NAMALWA (cell line): ENCODE data around the gene DLG2.
A peak's percentile ranks its signal among the peaks of the same experiment; 100 is the strongest.
"Not testable (repeated sequence)": the region's sequence is repeated elsewhere in the genome, so short reads cannot be mapped to it uniquely, and the experiment has no call there.

ENCODE experiments used
- DNase-seq: peaks from one replicate; pipeline ENCODE4 v3.0.0-alpha.2; 2015; ENCODE audit warnings: low spot score

The DLG2 gene

DNA sequence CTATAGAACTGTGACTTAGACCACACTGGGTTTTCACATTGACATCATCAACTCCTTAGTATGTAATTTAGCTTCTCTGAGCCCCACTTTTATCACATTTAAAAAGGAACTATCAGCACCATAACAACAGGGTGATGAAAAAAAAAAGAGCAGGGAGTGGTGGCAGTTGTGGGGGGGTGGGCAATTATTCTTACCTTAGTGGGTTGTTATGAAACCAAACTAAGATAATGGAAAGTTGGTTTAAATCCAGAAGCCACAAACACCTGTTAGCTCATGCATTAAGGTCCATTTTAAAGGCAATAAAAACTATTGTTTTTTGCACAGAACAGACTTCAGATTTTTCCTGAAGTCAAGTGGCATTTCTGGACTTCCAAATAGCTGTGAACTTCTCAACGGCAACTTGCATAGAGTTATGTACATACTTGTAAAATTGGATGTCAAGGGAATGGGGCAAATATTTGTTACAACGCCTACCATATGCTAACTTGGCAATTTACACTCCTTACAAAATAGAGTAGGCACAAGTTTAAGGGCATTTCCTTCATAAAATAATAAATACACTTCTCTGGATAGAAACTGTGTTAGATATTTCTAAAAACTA is 793.6 kb downstream of the DLG2 start:
- no peak for DNase-seq

DNA sequence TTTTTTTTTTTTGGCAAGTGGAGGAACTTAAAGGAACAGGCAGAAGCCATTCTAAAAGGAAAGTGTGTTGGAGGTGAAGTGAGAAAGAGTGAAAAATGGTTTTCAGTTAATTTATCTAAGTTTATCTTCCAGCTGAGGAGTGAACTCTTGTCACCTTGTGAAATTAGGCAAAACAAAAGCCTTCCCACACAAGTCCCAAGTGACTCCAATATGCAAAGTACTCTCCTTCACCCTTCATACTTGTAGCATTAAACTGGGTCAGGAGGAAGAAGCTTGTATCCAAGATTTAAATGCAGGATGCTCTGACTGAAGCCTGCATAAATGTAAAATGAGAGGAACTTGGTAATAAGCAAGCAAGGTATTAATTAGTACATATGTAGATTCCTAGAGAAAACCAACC is 796.8 kb downstream of the DLG2 start:
- DNase-seq: no peak

DNA sequence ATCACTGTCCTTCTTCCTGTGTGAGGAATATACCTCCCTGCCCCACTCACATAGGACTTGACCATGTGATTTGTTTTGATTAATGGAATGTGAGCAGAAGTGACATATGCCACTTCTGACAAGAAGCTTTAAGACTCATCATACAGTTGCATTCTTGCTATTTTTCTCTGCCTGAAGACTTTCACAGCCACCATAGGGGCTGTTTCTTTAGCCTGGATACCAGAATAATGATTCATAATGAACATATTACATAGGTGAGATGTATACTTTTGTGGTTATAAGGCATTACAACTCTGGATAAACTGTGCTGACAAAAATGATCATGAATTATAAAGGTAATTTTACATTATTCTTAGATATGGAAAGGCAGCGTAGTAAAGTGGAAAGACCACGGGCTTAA is 798.0 kb downstream of the DLG2 start:
- no peak for DNase-seq

DNA sequence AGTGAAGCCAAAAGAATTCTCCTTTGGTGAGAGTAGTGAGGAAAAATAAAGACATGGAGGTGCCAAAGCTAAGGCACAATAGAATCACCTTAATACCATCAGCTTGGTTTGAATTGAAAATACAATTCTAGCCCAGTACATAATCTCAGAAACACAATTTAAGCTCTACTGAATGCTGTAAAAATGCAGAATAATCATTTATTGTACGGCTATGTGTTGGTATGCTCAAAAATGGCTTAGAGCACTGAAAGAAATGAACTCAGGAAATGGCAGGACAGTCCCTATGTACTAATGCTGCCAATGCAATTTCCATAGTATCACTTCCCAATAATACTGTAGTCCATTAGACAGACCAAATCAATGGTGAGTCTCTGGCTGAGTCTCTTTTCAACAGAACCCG is 798.5 kb downstream of the DLG2 start:
- no peak for DNase-seq

DNA sequence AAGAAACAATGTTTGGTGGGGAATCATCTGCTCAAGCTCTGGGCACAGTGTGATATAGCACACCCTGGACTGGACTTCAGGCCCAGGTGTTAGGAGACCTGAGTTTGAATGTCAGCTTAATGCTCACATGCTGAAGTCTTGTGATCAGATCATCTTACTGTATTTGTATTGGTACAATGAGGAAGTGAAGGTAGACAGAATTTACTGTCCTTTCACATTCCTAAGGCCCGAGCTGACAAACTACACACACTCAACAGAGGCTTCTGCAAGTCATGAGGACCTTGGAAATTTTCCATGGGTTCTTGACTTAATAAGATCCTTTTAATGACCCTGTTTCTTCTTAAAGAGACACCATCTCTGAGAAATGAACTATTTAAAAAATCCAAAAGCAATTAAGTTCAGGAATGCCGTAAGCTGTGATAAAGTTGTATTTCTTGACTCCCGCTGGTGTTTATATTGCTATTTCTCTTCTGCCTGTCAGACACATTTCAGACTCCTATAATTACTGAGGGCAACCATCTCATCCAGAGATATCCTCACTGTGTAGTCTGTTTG is 802.0 kb downstream of the DLG2 start:
- DNase-seq: no peak

DNA sequence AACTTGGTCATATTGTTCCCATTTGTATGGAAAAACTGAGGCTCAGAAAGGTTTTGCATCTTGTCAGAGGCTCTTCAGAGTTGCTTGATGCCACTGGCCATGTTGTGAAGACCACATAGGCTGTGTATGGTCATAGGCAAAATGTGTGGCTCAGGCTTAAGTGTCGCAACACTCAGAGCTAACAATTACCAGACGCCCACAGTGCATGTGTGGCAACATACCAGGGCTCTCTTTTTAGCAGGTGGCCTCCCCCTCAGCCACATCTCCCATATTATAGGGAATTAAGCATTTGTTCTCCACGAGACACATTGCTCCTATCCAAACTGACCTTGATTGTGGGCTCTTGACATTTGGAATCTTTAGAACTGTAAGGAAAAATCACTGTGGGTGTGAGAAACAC is 802.5 kb downstream of the DLG2 start:
- DNase-seq: no peak

DNA sequence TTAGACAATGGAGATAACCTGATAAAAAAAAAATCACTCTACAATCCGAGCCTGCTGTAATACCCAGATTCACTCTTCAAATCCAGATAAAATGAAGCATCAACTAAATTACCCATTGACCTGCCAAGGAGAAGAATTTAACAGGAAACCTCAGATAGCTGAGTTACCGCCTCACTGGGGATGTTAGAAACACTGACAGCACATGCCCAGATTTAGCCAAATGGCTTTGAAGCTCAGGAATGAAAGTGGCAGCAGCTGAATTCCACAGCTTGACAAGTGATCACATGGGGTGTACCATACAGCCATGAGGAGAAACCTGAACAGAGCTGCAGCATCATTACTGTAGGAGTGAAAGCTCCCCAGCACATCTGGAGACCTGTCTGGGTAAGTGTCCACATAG is 807.6 kb downstream of the DLG2 start:
- no peak for DNase-seq

DNA sequence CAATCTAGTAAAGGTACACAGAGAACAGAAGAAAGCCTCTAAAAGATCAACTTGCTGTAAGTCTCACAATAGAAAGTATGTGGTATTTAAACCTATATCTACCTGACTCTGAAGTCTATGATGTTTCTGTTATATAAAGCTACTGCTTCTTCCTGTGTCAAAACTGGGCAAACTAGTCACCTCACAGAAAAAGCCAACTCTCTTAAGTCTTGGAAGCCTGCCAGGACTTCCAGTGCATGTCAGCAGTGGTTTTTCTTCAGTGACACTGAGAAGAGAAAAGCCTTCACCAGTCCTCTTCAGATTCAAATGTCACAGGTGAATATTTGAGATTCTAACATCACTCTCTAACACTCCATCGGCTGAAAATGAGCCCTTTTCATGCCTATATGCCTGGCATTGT is 808.0 kb downstream of the DLG2 start:
- peak; percentile 33 for DNase-seq

DNA sequence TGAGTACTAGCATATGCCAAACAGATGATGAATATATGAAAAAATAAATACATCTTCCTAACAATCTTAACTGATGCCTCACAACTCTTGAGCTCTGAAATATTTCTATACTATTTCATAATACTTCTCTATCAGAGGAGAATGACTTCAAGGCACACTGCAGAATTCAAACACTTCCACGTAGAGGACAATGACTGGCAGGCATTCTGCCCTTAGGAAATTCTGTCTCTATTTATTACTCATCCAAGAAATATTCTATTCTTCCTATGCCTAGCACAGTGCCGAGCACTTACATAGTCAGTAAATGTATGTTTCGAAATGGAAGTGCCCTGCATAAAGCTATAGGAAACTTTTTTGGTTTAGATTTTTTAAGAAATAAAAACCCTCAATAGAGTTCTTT is 809.1 kb downstream of the DLG2 start:
- DNase-seq: no peak

DNA sequence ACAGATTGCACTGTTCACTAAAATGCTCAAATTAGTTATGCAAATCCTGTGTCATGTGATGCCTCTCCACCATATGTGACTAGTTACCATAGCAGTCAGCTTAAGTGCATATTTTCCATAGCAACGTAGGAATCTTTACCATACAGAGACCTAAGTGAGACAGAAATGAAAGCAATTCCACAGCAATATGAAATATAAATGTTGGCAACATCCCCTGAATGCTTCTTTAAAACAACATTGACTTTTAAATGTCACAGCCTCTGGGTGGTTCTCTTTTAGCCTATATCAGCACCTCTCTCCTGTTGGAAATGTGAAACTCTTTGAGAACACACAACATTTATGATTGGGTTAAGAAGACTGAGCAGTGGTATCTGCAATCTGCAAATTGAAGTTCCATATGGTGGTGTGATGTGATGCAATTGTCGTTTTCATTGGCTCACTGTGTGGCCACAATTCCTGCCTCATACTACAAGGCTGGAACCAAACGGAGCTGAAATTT is 814.6 kb downstream of the DLG2 start:
- DNase-seq: peak; percentile 50

DNA sequence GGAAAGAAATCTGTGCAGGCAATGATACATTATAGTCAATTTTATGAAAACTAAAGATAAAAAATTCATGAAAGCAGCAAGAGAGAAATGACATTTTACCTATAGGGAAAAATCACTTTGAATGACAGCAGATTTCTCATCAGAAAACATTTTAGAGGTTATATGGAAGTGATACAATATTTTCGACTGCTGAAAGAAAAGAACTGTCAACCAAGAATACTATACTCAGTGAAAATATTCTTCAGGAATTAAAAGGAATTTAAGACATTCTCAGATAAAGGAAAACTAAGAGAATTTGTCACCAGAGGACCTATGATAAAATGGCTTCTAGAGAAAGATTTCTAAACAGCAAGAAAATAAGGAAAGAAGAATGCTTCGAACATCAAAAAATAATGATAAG is 820.8 kb downstream of the DLG2 start:
- DNase-seq: no peak

DNA sequence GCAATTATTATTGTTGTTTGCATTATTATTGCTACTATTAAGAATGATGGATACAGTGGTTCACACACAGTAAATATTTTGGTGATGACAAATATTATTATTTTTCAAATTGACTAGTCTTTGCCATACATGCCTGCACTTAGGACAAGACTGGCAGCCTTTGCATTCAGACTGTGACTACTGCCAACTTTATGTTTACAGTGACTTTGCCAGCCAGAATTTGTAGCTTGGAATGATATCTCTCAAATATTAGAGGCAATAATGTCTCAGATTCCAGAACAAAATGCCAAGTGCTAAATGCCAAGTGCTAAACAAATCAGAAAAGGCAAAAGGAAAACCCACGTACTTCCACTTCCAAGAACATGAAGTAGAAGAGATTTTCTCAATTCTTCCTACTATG is 823.1 kb downstream of the DLG2 start:
- DNase-seq: no peak

DNA sequence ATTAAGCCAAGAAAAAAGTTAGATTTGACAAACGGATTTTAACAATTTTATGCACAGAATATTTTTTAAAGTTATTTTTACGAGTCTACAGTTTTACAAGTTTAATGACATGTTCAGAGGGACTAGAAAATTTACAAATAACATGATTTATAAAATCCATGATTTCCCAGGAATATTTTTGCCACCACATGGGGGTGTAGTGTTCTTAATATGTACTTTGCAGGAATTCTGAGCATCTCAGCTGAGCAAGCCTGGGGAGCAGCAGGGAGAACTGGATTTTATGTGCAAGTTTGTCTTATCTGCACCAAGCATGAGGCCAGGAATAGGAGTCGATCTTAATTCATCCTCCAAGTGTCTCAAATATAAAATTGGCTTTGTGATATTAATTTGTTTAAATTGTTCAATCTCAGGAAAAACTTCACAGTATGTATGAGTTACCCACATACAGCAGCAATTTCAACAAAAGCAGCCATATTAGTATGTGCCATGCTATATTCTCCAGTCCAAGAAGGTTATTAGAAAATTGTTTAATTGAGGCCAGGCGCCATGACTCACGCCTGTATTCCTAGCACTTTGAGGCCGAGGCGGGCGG is 826.3 kb downstream of the DLG2 start:
- no peak for DNase-seq

DNA sequence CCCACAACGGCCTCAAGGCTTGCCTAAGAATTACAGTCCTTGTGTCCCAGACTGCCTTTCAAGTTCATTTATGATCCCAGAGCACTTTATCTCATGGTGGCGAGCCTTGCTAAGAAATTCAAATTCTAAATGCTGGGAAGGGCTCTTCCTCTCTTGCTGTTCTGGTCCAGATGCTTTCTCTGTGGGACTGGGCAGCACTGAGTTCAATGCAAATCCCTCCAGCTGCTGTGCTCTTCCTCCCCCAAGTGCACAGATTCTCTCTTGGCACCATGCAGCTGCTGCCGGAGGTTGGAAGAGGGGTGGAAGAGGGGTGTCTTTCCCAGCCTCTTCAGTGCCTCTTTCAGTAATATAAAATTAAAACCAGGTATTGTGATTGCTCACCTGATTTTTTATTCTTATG is 828.0 kb downstream of the DLG2 start:
- DNase-seq: no peak

DNA sequence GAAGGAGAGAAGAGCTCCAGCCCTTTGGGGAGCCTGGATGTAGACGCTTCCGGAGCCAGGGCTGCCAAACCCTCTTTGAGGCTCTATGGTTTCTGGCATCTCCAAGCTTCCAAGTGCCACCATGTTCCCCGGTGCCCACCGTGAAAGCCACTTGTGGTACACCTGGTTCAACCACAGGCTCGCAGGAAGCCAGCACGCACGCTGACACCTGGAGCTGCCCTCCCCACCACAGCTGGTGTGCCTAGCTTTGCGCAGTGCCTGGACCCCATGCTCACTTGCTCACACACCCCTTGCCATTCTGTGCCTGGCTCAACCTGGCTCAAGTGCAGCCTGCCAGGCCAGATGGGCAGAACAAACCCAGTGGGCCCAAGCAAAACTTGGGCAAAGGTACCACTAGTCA is 831.4 kb downstream of the DLG2 start:
- DNase-seq: no peak

DNA sequence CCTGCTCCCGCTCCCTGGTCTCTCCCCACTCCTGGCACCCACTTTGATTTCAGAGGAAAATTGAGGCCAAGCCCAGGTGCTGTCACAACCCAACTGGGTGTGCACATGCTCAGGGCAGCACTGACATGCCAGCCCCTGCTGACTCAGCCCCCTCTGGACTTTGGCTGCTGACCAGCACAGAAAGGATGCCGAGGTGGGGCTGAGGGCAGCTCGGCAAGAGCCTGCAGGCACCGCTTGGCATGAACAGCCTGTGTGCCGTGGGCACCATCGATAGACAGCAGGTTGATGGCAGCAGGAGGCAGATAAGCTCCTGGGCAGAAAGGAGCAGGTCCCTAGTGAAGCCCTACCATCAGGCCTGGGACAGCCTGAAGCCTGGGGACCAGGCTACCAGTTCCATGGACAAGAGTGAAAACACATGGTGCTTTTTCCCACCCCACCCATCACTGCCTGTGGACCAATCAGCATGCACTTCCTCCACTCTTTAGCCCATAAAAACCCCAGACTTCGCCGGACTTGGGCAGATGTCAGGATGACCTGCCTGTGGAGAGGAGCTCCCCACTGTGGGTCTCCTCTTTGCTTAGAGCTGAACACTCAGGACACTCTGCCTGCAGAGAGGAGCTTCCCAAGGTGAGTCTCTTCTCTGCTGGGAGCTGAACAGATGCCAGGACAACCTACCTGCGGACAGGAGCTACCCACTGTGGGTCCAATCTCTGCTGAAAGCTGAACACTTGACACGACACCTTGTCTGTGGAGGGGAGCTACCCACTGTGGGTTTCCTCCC is 832.3 kb downstream of the DLG2 start:
- DNase-seq: no peak

DNA sequence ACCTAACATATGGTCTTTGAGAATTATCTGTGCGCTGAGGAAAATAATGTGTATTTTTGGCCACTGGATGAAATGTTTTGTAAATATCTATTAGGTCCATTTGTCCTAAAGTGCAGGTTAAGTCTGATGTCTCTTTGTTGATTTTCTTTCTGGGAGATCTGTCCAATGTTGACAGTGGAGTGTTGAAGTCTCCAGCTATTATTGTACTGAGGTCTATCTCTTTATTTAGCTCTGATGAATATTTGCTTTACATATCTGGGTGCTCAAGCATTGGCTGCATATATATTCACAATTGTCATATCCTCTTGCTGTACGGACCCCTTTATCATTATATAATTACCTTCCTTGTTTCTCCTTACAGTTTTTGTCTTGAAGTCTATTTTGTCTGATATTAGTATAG is 833.8 kb downstream of the DLG2 start:
- DNase-seq: no peak

DNA sequence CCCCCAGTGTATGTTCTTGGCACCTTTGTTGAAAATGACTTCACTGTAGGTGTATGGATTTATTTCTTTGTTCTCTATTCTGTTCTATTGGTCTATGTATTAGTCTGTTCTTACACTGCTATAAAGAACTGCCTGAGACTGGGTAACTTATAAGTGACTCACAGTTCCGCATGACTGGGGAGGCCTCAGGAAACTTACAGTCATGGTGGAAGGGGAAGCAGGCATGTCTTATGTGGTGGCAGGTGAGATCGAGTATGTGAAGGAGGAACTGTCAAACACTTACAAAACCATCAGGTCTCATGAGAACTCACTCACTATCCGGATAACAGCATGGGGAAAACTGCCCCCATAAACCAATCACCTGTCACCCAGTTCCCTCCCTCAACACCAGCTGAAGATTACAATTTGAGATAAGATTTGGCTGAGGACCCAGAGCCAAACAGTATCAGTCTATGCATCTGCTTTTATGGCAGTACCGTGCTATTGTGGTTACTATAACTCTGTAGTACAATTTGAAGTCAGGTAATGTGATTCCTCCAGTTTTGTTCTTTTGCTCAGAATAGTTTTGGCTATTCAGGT is 836.2 kb downstream of the DLG2 start:
- no peak for DNase-seq

DNA sequence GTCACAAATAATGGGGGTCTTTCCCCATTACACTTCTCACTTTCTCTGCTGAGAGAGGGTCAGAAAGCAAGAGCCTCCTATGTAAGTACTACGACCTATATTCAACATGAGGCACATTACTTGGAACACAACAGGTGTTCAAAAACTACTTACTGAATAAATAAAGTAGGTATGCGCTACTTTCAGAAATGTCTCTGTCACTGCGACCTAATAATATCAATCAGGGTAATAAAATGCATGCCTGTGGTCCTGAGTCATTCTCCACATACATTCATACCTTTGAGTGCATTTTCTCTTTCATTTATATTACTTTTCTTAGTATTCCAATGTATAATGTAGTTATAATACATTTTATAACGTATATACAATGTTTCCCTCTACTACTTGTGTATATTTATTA is 838.9 kb downstream of the DLG2 start:
- DNase-seq: no peak

DNA sequence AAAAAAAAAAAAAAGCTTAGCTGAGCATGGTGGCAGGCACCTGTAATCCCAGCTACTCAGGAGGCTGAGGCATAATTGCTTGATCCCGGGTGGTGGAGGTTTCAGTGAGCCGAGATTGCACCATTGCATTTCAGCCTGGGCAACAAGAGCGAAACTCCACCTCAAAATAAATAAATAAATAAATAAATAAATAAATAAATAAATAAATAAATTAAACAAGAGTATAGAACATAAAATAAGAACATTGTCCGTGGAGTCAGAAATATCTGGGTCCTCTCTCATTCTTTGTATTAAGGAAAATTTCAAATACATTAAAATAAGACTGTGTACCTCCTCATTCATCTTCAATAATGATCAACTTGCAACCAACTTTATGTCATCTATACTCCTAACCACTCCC is 843.0 kb downstream of the DLG2 start:
- DNase-seq: not testable (repeated sequence)

DNA sequence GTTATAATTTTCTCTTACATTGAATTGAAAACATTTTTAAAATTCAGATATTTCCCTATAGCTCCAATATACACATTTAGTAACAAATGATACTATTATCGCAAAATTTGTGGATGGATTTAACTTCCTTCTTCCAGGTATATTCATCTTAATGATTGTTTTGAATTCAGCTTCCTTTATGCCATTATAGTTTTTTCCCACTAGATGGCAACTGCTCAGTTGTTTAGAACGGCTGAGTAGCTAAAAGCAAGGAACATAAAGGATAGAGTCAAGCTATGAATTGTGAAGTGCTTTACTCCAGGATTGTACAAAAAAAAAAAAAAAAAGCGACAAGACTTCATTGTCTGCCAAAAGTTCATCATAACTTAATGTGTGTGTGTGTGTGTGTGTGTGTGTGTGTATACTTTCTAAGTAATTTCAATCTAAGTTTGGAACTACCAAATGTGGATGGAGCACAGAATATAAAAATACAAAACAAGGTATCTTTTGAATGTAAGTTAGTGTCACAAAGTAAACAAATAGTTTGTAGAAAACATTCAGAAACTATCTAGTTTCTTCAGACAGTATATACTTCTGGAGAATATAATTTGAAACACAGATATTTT is 846.4 kb downstream of the DLG2 start:
- DNase-seq: peak; percentile 67

DNA sequence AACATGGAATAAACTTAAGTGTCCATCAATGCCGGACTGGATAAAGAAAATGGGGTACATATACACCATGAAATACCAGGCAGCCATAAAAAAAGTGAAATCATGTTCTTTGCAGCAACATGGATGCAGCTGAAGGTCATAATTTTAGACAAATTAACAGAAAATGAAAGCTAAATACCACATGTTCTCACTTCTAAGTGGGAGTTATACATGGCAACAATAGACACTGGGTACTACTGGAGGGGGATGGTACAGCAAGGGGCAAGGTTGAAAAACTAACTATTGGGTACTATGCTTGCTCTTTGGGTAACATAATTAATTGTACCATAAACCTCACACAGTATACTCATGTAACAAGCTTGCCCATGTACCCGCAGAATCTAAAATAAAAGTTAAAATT is 851.6 kb downstream of the DLG2 start:
- DNase-seq: no peak
